RWPE2 (cell line): ENCODE measurements around the gene TRIM7.
"Not testable (repeated sequence)": the region's sequence is repeated elsewhere in the genome, so short reads cannot be mapped to it uniquely, and the experiment has no call there.

Experiments
- ATAC-seq: fragments of 200-7000 bp; cut with Tn5 transposase; 3 replicates; pipeline ENCODE4 v1.9.1; 2021; ENCODE audit warnings: low read depth
- DNase-seq: peaks from one replicate; pipeline ENCODE4 v3.0.0-alpha.2; 2020; ENCODE audit warnings: low spot score
- H3K27ac ChIP-seq: fragments of 450-650 bp; 2 replicates; pipeline ENCODE4 v1.5.1; 2017; ENCODE audit warnings: mild to moderate bottlenecking; ENCODE audit not compliant: poor library complexity, severe bottlenecking
- H3K27me3 ChIP-seq: fragments of 250-450 bp; sonication (Bioruptor Pico); 2 replicates; pipeline ENCODE4 v1.5.1; 2021; ENCODE audit warnings: mild to moderate bottlenecking, moderate library complexity; ENCODE audit not compliant: insufficient read depth, poor library complexity, severe bottlenecking
- H3K36me3 ChIP-seq: fragments of 250-450 bp; sonication (Bioruptor Pico); 2 replicates; pipeline ENCODE4 v1.5.1; 2020; ENCODE audit warnings: low read depth, mild to moderate bottlenecking, moderate library complexity
- H3K4me1 ChIP-seq: fragments of 250-450 bp; sonication (Bioruptor Pico); 2 replicates; pipeline ENCODE4 v1.5.1; 2021; ENCODE audit warnings: mild to moderate bottlenecking, moderate library complexity; ENCODE audit not compliant: insufficient read depth, poor library complexity, severe bottlenecking
- H3K4me3 ChIP-seq: fragments of 250-450 bp; sonication (Bioruptor Pico); 2 replicates; pipeline ENCODE4 v1.5.1; 2021; ENCODE audit warnings: mild to moderate bottlenecking, moderate library complexity; ENCODE audit not compliant: severe bottlenecking
- H3K9me3 ChIP-seq: fragments of 250-450 bp; sonication (Bioruptor Pico); 2 replicates; pipeline ENCODE4 v1.5.1; 2021; ENCODE audit warnings: mild to moderate bottlenecking, moderate library complexity; ENCODE audit not compliant: severe bottlenecking
- TF ChIP-seq, protein P1 (sequence below): fragments of 450-650 bp; IDR thresholded peaks from one replicate; pipeline ENCODE4 v1.5.1; 2017; ENCODE audit warnings: mild to moderate bottlenecking, moderate library complexity; ENCODE audit not compliant: poor library complexity, severe bottlenecking

TRIM7 gene

DNA sequence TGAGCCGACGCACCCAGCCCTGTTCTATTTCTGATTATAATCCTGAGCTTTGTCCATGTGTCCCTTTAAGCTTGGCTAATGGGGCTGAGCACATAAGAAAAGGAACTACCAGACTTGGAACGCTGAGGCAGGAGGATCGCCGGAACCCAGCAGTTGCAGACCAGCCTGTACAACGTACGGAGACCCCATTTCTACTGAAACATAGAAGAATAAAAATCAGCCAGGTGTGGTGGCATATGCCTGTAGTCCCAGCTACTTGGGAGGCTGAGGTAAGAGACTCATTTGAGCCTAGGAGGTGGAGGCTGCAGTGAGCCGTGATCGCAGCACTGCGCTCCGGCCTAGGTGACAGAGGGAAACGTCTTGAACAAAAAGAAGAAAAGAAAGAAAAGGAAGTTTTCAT lies 22.3 kb downstream of the TRIM7 start:
- Histone ChIP-seq H3K27me3 (no peaks in the 10 kb centered on the region), H3K4me1 (peaks cover 6% of the 10 kb centered on the region), H3K27ac (no peak overlapping the region), H3K9me3 (no peaks in the 10 kb centered on the region), H3K36me3 (no peaks in the 10 kb centered on the region), H3K4me3 (no peak overlapping the region)
- DNase-seq, result peak; percentile 33
- ATAC-seq, result no peak
- TF ChIP-seq, protein P1, sequence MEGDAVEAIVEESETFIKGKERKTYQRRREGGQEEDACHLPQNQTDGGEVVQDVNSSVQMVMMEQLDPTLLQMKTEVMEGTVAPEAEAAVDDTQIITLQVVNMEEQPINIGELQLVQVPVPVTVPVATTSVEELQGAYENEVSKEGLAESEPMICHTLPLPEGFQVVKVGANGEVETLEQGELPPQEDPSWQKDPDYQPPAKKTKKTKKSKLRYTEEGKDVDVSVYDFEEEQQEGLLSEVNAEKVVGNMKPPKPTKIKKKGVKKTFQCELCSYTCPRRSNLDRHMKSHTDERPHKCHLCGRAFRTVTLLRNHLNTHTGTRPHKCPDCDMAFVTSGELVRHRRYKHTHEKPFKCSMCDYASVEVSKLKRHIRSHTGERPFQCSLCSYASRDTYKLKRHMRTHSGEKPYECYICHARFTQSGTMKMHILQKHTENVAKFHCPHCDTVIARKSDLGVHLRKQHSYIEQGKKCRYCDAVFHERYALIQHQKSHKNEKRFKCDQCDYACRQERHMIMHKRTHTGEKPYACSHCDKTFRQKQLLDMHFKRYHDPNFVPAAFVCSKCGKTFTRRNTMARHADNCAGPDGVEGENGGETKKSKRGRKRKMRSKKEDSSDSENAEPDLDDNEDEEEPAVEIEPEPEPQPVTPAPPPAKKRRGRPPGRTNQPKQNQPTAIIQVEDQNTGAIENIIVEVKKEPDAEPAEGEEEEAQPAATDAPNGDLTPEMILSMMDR, result no peak

DNA sequence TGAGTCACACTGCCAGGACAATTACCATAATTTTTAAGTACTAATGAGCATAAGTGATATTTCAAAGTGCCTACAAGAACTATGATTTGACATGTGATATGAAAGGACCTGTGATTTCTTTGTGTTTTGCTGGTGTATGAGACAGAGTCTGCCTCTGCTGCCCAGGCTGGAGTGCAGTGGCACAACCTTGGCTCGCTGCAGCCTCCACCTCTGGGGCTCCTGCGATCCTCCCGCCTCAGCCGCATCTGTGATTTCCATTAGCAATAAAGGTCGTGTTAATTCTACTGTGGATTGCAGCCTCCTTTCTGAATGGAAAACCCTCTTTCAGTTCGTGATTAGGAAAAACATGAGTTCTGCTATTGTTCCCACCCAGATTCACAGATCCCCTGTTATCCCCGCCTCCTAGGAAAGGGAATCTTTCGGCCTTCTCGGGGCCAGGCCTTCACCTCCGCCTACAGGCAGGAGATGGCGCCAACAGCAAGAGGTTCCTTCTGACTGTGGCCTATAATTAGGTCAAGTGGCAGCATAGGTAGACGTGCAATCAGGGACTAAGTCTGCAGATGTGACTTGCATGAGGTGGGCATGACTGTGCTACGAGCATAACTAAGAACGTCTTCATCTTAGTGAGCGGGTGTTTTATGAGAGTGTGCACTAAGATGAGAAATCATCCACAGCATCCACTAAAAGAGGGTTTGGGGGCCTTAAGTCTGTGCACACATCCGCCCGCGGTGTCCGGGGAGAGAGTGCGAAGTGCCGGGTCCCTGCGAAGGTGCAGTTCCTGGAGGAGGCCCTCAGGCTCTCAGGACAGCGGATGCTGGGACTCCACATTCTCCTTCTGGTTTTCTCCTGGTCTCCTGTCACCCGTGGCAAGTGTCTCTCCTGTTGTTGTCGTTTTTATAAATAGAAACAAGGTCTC lies 23.1 kb downstream of the TRIM7 start:
- H3K4me1 ChIP-seq, result peaks cover 1% of the 10 kb centered on the region
- H3K27ac ChIP-seq, result no peak overlapping the region
- ATAC-seq (peak; percentile 86), DNase-seq (peak; percentile 84)
- no peaks in the 10 kb centered on the region for H3K9me3 ChIP-seq
- H3K27me3 ChIP-seq, result no peaks in the 10 kb centered on the region
- no peaks in the 10 kb centered on the region for H3K36me3 ChIP-seq
- H3K4me3 ChIP-seq, result no peak overlapping the region
- TF ChIP-seq, protein P1, result peak; percentile 92

DNA sequence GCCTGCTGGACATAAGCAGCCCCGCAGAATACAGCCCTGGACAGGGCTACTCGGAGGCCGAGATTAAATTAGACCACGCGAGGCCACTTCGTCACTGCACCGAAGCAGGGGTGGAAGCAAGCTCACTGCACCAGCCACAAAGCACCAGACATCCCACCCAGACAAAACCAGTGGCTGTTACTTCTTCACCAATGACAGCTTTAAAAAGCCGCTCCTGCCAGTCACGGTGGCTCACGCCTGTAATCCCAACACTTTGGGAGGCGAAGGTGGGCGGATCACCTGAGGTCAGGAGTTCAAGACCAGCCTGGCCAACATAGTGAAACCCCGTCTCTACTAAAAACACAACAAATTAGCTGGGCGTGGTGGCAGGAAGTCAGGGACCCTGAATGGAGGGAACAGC lies 27.4 kb downstream of the TRIM7 start:
- not testable (repeated sequence) for ATAC-seq, H3K27me3 ChIP-seq, H3K27ac ChIP-seq, H3K4me1 ChIP-seq, H3K9me3 ChIP-seq, H3K36me3 ChIP-seq, DNase-seq, H3K4me3 ChIP-seq

DNA sequence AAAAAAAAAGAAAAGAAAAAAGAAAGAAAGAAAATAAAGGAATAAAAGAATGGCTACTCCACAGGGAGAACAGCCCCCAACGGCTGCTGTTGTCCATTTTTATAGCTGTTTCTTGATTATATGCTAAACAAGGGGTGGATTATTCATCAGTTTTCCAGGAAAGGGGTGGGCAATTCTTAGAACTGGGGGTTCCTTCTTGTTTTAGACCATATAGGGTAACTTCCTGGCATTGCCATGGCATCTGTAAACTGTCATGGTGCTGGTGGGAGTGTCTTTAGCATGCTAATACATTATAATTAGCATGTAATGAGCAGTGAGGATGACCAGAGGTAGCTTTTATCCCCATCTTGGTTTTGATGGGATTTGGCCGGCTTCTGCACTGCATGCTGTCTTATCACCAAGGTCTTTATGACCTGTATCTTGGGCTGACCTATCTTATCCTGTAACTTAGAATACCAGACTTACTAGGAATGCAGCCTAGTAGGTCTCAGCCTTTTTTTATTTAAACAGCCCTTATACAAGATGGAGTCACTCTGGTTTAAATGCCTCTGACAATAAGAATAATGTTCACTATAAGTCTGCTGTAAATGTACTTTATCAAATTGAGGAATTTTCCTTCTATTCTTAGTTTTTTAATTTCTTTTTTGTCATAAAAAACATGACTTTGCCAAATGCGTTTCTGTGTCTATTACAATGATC lies 28.6 kb downstream of the TRIM7 start:
- no peaks in the 10 kb centered on the region for H3K9me3 ChIP-seq
- TF ChIP-seq, protein P1, result no peak
- no peaks in the 10 kb centered on the region for H3K36me3 ChIP-seq
- ATAC-seq (no peak), DNase-seq (no peak)
- peaks cover 4% of the 10 kb centered on the region for H3K4me1 ChIP-seq
- no peak overlapping the region for H3K27ac ChIP-seq
- no peak overlapping the region for H3K4me3 ChIP-seq
- no peaks in the 10 kb centered on the region for H3K27me3 ChIP-seq

DNA sequence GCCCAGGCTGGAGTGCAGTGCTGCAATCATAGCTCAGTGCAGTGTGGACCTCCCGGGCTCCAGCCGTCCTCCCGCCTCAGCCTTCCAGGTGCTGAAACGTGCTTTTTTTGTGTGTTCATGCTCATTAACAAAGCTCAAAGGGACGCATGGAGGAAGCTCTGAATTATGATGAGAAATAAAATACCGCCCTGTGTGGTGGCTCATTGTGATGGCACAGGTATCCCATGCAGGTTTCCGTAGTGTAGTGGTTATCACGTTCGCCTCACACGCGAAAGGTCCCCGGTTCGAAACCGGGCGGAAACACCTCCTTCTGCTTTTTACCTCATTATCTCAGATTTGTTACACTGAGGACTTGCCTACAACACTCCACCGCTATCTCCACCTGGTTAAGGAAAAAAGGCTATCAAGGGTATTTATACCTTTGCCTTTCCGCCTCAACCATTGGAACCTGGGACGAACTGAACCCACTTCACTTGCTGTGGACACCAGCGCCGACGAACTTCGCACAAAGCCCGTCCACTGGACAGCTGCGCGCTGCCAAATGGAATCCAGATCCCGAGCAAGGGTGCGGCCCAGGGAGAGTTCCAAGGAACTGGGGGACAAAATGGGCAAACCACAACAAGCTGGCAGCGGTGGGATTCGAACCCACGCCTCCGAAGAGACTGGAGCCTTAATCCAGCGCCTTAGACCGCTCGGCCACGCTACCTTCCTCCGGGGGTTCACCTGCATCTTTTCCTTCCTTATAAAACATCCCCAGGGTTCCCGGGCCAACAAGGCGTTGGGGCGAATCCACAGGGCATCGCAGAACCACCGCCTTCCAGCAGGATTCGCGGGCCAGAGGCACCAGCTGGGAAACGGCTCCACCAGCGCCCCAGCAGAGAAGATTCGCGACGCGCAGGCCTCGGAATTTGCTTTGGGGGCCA lies 31.3 kb downstream of the TRIM7 start:
- ATAC-seq, result peak; percentile 78
- Histone ChIP-seq H3K36me3 (no peaks in the 10 kb centered on the region), H3K9me3 (no peaks in the 10 kb centered on the region), H3K27me3 (no peaks in the 10 kb centered on the region), H3K4me1 (peaks cover 10% of the 10 kb centered on the region), H3K27ac (peak overlapping the region; percentile 50), H3K4me3 (peak overlapping the region; percentile 44)
- TF ChIP-seq, protein P1, result peak; percentile 81
- DNase-seq, result peak; percentile 94
